ENCODE measurements around the gene PRDM7. TPM values are rescaled to one million over a fixed set of nuclear protein-coding genes. Genes with fewer than 3 reads are reported as not detected.

Gene PRDM7
- polyA plus RNA-seq, 3 donors from 2014 or later, result not detected

DNA sequence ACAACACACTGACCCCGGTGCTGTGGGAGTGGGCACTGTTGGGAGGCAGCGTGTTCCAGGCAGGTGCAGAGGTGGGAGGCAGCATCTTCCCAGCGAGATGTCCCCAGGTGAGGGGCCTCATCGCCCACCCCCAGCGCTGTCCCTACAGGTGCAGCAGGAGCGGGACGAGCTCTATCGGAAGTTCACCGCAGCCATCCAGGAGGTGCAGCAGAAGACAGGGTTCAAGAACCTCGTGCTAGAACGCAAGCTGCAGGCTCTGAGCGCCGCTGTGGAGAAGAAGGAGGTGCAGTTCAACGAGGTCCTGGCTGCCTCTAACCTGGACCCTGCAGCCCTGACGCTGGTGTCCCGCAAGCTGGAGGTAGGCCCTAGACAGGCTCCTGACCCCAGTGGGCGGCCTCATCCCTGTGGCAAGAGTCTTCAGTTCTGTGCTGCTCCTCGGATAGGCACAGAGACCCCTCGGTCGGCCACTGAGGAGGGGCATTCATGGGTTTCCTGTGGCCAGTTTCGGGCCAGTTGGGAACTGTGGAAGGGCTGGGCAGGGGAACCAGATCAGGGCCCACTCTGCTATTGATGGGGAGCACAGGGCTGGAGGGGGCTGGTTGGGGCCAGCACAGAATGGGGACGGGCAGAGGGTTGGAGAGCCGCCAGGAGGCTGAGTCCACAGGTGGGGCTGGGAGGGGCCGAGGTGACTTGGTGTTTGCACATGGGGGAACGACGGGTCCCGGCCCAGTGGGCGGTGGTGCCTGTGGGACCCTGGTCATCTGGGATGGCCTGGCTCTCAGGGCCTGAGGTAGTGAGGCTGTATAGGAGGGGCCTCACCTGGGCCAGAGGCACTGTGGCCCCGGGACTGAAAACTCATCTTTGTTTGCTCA is 36.7 kb downstream of the PRDM7 start:
- Mint-ChIP-seq H3K36me3 (peaks cover 0 to 7% (median 4%) of the 10 kb centered on the region in 3 donors), H3K9me3 (no peaks in the 10 kb centered on the region), H3K4me1 (no peaks in the 10 kb centered on the region), H3K27me3 (ENCODE audit: low read depth in 3 of 3) (peaks cover 1 to 6% (median 2%) of the 10 kb centered on the region in 3 donors), H3K4me3 (no peak overlapping the region), H3K27ac (no peak overlapping the region)
- no peak for DNase-seq

DNA sequence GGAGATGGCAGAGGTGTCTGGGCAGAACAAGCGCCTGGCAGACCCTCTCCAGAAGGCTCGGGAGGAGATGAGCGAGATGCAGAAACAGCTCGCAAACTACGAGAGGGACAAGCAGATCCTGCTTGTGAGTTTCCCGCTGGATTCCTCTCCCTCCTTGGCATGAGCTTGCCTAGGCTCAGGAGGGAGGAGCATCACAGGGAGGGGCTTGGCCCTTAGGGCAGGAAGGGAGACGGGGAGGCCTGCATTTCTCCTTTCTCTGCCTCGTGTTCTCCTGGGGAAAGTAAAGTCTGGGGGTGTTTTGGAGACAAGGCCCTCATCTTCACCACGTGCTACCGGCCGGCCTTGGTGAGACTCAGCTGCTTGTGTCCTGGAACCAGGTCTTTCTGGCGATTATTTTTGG is 39.9 kb downstream of the PRDM7 start:
- no peaks in the 10 kb centered on the region for H3K9me3 Mint-ChIP-seq
- DNase-seq, result no peak
- peaks cover 0 to 7% (median 4%) of the 10 kb centered on the region in 3 donors for H3K36me3 Mint-ChIP-seq
- peaks cover 4 to 14% (median 8%) of the 10 kb centered on the region in 3 donors for H3K27me3 Mint-ChIP-seq (ENCODE audit: low read depth in 3 of 3)
- no peak overlapping the region for H3K4me3 Mint-ChIP-seq
- H3K27ac Mint-ChIP-seq, result no peak overlapping the region
- no peaks in the 10 kb centered on the region for H3K4me1 Mint-ChIP-seq

DNA sequence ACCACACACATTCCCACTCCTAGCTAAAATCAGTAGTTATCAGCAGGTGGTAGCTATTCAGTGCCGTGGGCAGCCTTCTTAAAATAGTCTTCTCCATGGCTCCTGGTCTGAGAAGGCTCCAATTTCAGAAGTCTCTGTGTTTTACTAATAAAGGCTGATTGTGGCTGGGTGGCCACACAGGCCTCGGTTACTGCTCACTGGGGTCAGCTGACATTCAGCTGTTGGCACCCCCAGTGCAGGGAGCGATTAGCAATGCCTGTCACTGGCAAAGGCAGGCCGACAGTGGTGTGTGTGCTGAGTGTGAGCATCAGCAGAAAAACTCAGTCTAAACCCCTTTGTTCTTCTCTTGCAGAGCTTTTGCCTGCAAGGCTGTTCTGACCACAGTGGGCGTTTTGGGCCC is 41.2 kb downstream of the PRDM7 start:
- H3K27ac Mint-ChIP-seq, result no peak overlapping the region
- no peak overlapping the region for H3K4me3 Mint-ChIP-seq
- peaks cover 0 to 2% of the 10 kb centered on the region in 2 donors for H3K4me1 Mint-ChIP-seq
- no peak for DNase-seq
- no peaks in the 10 kb centered on the region for H3K9me3 Mint-ChIP-seq
- H3K36me3 Mint-ChIP-seq, result peaks cover 0 to 7% (median 4%) of the 10 kb centered on the region in 3 donors
- H3K27me3 Mint-ChIP-seq (ENCODE audit: low read depth in 3 of 3), result peaks cover 13 to 28% (median 17%) of the 10 kb centered on the region in 3 donors

DNA sequence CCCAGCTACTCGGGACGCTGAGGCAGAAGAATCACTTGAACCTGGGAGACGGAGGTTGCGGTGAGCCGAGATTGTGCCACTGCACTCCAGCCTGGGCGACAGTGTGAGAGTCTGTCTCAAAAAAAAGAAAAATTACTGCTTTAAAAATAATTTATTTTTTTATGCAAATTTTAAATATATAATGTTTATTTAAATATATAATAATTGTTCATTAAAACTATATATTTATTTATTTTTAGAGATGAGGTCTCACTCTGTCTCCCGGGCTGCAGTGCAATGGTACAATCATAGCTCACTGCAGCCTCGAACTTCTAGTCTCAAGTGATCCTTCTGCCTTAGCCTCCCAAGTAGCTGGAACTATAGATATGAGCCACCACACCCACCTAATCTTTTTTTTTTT is 42.6 kb downstream of the PRDM7 start:
- H3K27me3 Mint-ChIP-seq (ENCODE audit: low read depth in 3 of 3), result peaks cover 13 to 34% (median 17%) of the 10 kb centered on the region in 3 donors
- H3K9me3 Mint-ChIP-seq, result no peaks in the 10 kb centered on the region
- no peak for DNase-seq
- H3K4me1 Mint-ChIP-seq, result peaks cover 0 to 2% of the 10 kb centered on the region in 2 donors
- no peak overlapping the region for H3K4me3 Mint-ChIP-seq
- H3K27ac Mint-ChIP-seq, result no peak overlapping the region
- H3K36me3 Mint-ChIP-seq, result peaks cover 0 to 7% (median 4%) of the 10 kb centered on the region in 3 donors

DNA sequence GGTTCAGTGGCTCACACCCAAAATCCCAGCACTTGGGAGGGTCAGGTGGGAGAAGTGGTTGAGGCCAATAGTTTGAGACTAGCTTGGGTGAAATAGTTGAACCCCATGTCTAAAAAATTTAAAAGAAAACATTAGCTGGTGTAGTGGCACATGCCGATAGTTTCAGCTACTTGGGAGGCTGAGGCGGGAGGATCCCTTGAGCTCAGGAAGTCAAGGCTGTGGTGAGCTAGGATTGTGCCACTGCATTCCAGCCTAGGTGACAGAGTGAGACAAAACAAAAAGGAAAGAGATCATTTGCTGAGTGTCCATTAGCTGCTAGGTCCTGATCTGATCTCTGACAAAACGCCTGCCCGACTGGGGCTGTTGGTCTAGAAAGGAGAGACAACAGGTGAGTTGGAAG is 43.7 kb downstream of the PRDM7 start:
- no peak for DNase-seq
- no peaks in the 10 kb centered on the region for H3K9me3 Mint-ChIP-seq
- H3K4me1 Mint-ChIP-seq, result peaks cover 0 to 2% of the 10 kb centered on the region in 2 donors
- no peak overlapping the region for H3K4me3 Mint-ChIP-seq
- H3K27ac Mint-ChIP-seq, result no peak overlapping the region
- peaks cover 0 to 7% (median 2%) of the 10 kb centered on the region in 3 donors for H3K36me3 Mint-ChIP-seq
- H3K27me3 Mint-ChIP-seq (ENCODE audit: low read depth in 3 of 3), result peaks cover 13 to 34% (median 17%) of the 10 kb centered on the region in 3 donors

DNA sequence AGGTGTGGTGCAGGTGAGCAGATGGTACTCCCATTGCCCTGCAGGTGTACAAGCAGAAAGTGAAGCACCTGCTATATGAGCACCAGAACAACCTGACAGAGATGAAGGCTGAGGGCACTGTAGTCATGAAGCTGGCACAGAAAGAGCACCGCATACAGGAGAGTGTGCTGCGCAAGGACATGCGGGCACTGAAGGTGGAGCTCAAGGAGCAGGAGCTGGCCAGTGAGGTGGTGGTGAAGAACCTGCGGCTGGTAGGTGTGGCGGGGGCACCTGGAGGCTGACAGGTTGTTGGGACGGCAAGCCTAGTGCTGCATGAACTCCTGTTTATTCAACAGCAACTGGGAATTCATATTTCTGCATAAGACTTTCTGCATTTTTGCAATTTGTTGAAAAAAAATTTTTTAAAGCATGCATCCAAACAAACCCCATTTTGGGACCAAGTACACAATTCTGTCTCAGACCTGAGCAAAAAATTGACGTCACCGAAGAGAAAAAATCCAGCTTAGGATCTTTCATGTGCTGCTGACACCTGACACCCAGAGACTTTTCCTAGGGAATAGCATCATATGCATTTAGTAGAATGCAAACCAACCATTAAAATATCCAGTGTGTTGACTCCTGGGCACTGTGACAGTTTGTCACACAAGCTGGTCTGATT is 44.3 kb downstream of the PRDM7 start:
- Mint-ChIP-seq H3K27ac (peak overlapping the region in 2 of 6 donors; percentile 83 to 94), H3K36me3 (peaks cover 0 to 7% (median 0%) of the 10 kb centered on the region in 3 donors), H3K4me3 (peak overlapping the region in 1 of 5 donors; percentile 77), H3K9me3 (no peaks in the 10 kb centered on the region), H3K27me3 (ENCODE audit: low read depth in 3 of 3) (peaks cover 13 to 34% (median 17%) of the 10 kb centered on the region in 3 donors), H3K4me1 (peaks cover 0 to 2% of the 10 kb centered on the region in 2 donors)
- no peak for DNase-seq

DNA sequence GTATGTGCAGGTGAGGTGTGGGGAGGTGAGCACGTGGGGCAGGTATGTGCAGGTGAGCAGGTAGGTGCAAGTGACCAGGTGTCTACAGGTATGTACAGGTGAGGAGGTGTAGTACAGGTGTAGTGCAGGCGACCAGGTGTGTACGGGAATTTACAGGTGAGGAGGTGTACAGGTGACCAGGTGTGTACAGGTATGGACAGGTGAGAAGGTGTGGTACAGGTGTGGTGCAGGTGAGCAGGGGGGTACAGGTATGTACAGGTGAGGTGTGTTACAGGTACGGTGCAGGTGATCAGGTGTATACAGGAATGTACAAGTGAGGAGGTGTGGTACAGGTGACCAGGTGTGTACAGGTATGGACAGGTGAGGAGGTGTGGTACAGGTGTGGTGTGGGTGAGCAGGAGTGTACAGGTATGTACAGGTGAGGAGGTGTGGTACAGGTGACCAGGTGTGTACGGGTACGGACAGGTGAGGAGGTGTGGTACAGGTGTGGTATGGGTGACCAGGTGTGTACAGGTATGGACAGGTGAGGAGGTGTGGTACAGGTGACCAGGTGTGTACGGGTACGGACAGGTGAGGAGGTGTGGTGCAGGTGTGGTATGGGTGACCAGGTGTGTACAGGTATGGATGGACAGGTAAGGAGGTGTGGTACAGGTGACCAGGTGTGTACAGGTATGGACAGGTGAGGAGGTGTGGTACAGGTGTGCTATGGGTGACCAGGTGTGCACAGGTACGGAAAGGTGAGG is 45.0 kb downstream of the PRDM7 start:
- Mint-ChIP-seq H3K36me3 (peaks cover 0 to 6% (median 0%) of the 10 kb centered on the region in 3 donors), H3K9me3 (no peaks in the 10 kb centered on the region), H3K27ac (peak overlapping the region in 5 of 6 donors; percentile 15 to 94 (median 29)), H3K4me3 (peak overlapping the region in 2 of 5 donors; percentile 32 to 77), H3K4me1 (peaks cover 0 to 2% of the 10 kb centered on the region in 2 donors), H3K27me3 (ENCODE audit: low read depth in 3 of 3) (peaks cover 13 to 34% (median 17%) of the 10 kb centered on the region in 3 donors)
- peak in 2 of 3 donors; percentile 19 to 21 for DNase-seq

DNA sequence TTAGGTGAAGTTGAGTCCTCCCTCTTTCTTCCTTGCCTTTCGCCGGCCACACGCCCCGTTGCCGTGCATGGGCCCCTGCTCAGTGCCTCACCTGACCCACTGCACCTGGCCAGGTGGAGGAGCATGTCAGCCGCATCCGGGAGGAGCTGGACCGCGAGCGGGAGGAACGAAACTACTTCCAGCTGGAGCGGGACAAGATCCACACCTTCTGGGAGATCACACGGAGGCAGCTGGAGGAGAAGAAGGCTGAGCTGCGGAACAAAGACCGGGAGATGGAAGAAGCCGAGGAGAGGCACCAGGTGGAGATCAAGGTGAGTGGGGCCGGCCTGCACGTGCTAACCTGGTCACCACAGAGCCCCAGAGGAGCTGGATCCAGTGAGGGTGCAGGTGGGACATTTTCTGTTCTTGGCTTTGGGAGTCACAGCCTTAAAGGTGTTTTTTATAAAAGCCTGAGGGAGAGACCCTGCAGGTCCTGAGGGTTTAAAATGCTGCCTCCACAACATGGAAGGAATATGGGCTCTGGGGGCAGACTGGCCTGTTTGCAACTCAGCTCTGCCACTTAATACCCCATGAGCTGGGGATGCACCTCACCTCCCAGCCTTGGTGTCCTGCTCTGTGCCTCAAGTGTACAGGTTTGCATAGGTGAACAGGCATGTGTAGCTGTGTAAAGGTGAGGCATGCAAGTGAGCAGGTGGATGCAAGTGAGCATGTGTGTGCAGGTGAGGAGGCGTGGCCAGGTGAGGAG is 45.8 kb downstream of the PRDM7 start:
- Mint-ChIP-seq H3K4me1 (peaks cover 3 to 4% of the 10 kb centered on the region in 2 donors), H3K27me3 (ENCODE audit: low read depth in 3 of 3) (peaks cover 13 to 34% (median 17%) of the 10 kb centered on the region in 3 donors), H3K4me3 (peak overlapping the region in 1 of 5 donors; percentile 77), H3K36me3 (no peaks in the 10 kb centered on the region), H3K27ac (peak overlapping the region in 4 of 6 donors; percentile 15 to 94 (median 54)), H3K9me3 (no peaks in the 10 kb centered on the region)
- no peak for DNase-seq

DNA sequence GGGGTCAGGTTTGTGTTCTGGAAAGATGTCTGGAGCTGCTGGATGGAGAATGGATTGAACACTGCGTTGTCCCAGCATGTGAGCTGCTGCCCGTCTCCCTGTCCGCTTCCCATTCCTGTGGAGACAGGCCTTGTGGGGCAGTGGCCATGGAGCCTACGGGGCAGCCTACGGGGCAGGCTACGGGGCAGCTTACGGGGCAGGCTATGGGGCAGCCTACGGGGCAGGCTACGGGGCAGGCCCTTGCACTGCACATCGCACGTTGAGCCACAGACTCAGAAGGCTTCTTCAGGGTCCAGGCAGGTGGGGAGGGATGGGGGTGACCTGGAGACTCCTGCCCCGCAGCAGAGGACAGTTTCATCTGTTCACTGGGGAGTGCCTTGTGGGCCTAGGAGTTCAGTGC is 48.1 kb downstream of the PRDM7 start:
- Mint-ChIP-seq H3K27ac (no peak overlapping the region), H3K27me3 (ENCODE audit: low read depth in 3 of 3) (peaks cover 13 to 29% (median 13%) of the 10 kb centered on the region in 3 donors), H3K9me3 (no peaks in the 10 kb centered on the region), H3K4me1 (peaks cover 15 to 16% of the 10 kb centered on the region in 2 donors), H3K36me3 (no peaks in the 10 kb centered on the region), H3K4me3 (no peak overlapping the region)
- DNase-seq, result no peak

DNA sequence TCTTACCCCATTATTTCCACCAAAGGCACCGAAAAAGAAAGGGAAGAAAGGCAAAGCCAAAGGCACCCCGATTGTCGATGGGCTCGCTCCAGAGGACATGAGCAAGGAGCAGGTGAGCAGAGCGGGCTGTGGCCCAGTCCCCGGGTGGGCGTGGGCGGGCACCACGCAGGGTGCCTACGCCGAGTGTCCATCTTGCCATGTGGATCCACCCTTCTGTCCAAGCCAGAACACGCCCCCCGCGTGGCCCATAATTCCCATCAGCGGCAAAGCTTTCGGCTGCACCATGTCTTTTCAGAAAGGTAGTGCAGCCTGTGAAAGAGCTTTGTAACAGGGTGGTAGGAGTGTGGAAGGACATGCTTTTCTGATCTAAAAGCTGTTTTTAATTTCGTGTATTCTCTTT is 49.5 kb downstream of the PRDM7 start:
- Mint-ChIP-seq H3K9me3 (no peaks in the 10 kb centered on the region), H3K27ac (no peak overlapping the region), H3K27me3 (ENCODE audit: low read depth in 3 of 3) (peaks cover 13 to 23% (median 13%) of the 10 kb centered on the region in 3 donors), H3K36me3 (no peaks in the 10 kb centered on the region), H3K4me3 (no peak overlapping the region), H3K4me1 (peaks cover 15 to 16% of the 10 kb centered on the region in 2 donors)
- DNase-seq, result no peak

DNA sequence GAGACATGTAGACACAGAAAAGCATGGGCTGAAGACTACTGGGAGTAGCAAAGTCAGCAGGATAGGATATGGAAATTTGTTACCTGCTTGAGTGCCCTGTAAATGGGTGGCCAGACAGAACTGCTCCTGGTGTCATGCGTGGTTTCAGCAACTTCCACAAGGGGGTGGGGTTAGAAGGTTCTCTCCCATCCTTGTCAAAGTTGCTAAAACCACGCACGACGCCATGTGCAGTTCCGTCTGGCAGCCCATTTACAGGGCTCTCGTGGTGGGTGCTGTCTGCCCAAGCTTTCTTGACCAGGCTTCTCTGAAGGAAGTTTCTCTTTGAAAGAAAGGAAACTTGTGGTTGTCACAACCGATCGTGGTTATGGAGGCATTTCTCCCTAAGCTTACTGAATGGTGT is 51.0 kb downstream of the PRDM7 start:
- Mint-ChIP-seq H3K27ac (peak overlapping the region in 2 of 6 donors; percentile 47 to 50), H3K4me1 (peaks cover 21 to 30% of the 10 kb centered on the region in 2 donors), H3K9me3 (peaks cover 0 to 2% (median 0%) of the 10 kb centered on the region in 6 donors), H3K4me3 (peak overlapping the region in 3 of 5 donors; percentile 8 to 50 (median 39)), H3K27me3 (ENCODE audit: low read depth in 3 of 3) (peaks cover 3 to 8% (median 5%) of the 10 kb centered on the region in 3 donors), H3K36me3 (no peaks in the 10 kb centered on the region)
- peak in 2 of 3 donors; percentile 17 to 22 for DNase-seq

DNA sequence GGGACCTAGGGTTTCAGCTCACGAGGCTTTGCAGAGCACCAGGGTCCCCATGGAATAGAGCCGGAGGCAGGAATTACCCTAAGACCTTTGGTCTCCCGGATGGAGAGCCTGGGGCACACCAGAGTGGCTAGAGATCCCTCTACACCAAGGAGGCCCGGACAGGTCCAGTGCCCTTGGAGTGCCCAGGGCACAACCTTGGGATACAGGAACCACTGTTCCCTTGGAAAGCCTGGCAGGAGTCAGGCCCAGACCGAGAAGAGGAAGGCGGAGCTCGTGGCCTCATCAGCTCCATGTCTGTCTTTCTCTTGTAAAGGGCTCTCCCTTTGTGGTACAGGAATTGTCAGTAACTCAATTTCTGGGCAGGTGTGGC is 54.1 kb downstream of the PRDM7 start:
- no peak overlapping the region for H3K27ac Mint-ChIP-seq
- no peak for DNase-seq

More for the DNA sequence above, 54.1 kb downstream of the PRDM7 start:
- peak overlapping the region; percentile 76 to 83 (median 83) for H3K4me3 Mint-ChIP-seq
- H3K9me3 Mint-ChIP-seq, result peaks cover 0 to 2% (median 0%) of the 10 kb centered on the region in 6 donors
- no peaks in the 10 kb centered on the region for H3K36me3 Mint-ChIP-seq
- H3K27me3 Mint-ChIP-seq (ENCODE audit: low read depth in 3 of 3), result peaks cover 4 to 9% (median 6%) of the 10 kb centered on the region in 3 donors
- H3K4me1 Mint-ChIP-seq, result peaks cover 27 to 41% of the 10 kb centered on the region in 2 donors
